Body of pancreas (tissue), 4 donors: Measurements from ENCODE around the gene ARHGDIB. TPM values are rescaled to one million over a fixed set of nuclear protein-coding genes. Genes with fewer than 3 reads are reported as not detected.

ENCODE experiments used
- ATAC-seq: fragments of 150-250 bp; one replicate; pipeline ENCODE4 v1.9.1; 2016
- DNase-seq, 4 donors: peaks; one replicate each; pipeline ENCODE4 v3.0.0-alpha.2; 2019
- H3K27ac ChIP-seq, 4 donors: fragments of 200-600 bp; sonication (generic); 1 replicate in 3 of 4; 2 replicates in 1 of 4; pipeline versions ENCODE4 v1.5.1 to v1.6.1; 2016 to 2019; ENCODE audit warnings: mild to moderate bottlenecking in 1 of 4, mixed read lengths in 1 of 4, moderate library complexity in 1 of 4
- H3K27me3 ChIP-seq, 2 donors: fragments of 200-600 bp; sonication (generic); one replicate each; pipeline ENCODE4 v1.6.0; 2016; ENCODE audit warnings: mild to moderate bottlenecking in 1 of 2
- H3K36me3 ChIP-seq, 2 donors: fragments of 200-600 bp; sonication (generic); replicated peaks in 1 of 2; 2 replicates each; pipeline ENCODE4 v1.5.1; 2016; ENCODE audit warnings: low read depth in 2 of 2; ENCODE audit not compliant: insufficient read depth in 1 of 2
- H3K4me1 ChIP-seq: fragments of 200-600 bp; sonication (generic); one replicate; pipeline ENCODE4 v1.6.0; 2016
- H3K4me3 ChIP-seq, 2 donors: fragments of 200-600 bp; sonication (generic); 1 replicate in 1 of 2; 2 replicates in 1 of 2; pipeline ENCODE4 v1.5.1; 2016 to 2019
- H3K9me3 ChIP-seq, 3 donors: fragments of 200-600 bp; sonication (generic); 1 replicate in 2 of 3; 2 replicates in 1 of 3; pipeline ENCODE4 v1.5.1; 2016
- POLR2A ChIP-seq, 3 donors: fragments of 450-650 bp; IDR thresholded peaks; one replicate each; pipeline ENCODE4 v1.6.1; 2016; ENCODE audit warnings: antibody characterized with exemption in 3 of 3, mild to moderate bottlenecking in 2 of 3
- WGBS, 2 donors: methylation state at CpG; one replicate each; pipeline ENCODE4 v1.1.5; 2017; 5-methylcytosine and 5-hydroxymethylcytosine counted together
- intact Hi-C: fragments of 100-400 bp; cut with DNase I; formaldehyde crosslinking; loops from one replicate; pipeline ENCODE4 v1.15.1; 2023
- total RNA-seq, 2 donors: library from RNA; depleted of rRNA; stranded (reverse); fragments of >200 nt; gene quantifications; one replicate each; pipeline ENCODE4 v1.1.0, GENCODE V29; 2016
- TF ChIP-seq, protein P1 (sequence below), 7 experiments: fragments of 450-650 bp in 4 of 7; fragments of 200-600 bp in 3 of 7; sonication (generic) in 3 of 7; IDR thresholded peaks; one replicate each; pipeline ENCODE4 v1.5.1; 2016 to 2019; ENCODE audit warnings: antibody characterized with exemption in 7 of 7

Gene ARHGDIB
- total RNA-seq, 2 donors from 2014 or later, result 19.8 to 36.6 TPM

DNA sequence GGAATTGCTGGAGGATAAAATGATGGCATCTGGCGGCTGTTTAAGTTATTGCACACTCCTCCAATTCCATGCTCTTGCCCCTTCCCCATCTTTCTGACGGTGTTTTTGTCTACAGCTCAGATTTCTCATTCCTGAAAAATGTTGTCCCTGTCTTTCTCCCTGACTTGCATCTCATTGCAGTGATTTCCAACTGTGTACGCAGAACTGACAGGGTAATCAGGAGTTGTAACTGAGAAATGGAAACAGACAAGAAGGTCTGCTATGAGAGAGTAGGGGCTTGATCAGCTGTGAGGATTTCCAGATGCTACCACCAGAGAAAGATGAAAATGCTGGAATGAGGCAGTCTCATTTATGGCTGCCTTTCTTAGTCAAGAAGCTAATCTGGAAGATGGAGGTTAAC is 24.4 kb downstream of the ARHGDIB start:
- Histone ChIP-seq H3K27ac (peak overlapping the region; percentile 73 to 85 (median 78)), H3K36me3 (no peaks in the 10 kb centered on the region), H3K27me3 (no peaks in the 10 kb centered on the region), H3K4me3 (no peak overlapping the region), H3K4me1 (peaks cover 68% of the 10 kb centered on the region), H3K9me3 (no peaks in the 10 kb centered on the region)
- ATAC-seq (no peak), DNase-seq (no peak)
- TF ChIP-seq POLR2A (IDR thresholded peaks at IDR 0.05), result no peak
- TF ChIP-seq, protein P1, sequence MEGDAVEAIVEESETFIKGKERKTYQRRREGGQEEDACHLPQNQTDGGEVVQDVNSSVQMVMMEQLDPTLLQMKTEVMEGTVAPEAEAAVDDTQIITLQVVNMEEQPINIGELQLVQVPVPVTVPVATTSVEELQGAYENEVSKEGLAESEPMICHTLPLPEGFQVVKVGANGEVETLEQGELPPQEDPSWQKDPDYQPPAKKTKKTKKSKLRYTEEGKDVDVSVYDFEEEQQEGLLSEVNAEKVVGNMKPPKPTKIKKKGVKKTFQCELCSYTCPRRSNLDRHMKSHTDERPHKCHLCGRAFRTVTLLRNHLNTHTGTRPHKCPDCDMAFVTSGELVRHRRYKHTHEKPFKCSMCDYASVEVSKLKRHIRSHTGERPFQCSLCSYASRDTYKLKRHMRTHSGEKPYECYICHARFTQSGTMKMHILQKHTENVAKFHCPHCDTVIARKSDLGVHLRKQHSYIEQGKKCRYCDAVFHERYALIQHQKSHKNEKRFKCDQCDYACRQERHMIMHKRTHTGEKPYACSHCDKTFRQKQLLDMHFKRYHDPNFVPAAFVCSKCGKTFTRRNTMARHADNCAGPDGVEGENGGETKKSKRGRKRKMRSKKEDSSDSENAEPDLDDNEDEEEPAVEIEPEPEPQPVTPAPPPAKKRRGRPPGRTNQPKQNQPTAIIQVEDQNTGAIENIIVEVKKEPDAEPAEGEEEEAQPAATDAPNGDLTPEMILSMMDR (IDR thresholded peaks at IDR 0.05), result peak in 3 of 7 experiments; percentile 24 to 39 (median 35)
- 39 to 42% methylated on average over 3 of the region's 3 CpGs for WGBS, 2 donors
- intact Hi-C loops, result no loop called here

DNA sequence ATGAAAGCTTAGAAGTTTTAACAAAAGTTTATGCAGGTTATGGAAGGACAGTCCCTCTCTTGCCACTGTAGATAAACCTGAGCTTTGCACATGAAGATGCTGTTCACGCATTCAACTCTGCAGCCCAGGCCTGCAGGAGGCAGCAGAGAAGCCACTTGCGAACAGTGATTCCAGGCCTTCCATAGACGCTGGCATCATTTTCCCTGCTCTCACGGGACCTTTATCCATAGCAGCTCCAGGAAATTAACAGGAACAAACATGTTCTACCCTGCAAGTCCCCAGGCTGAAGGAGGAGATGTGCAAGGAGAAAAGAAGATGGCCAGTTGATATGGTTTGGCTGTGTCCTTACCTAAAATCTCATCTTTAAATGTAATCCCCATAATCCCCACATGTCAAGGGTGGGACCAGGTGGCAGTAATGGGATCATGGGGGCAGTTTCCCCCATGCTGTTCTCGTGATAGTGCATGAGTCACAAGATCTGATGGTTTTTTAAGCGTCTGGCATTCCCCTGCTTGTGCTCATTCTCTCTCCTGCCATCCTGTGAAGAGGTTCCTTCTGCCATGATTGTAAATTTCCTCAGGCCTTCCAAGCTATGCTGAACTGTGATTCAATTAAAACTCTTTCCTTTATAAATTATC is 25.1 kb downstream of the ARHGDIB start:
- Histone ChIP-seq H3K4me1 (peaks cover 75% of the 10 kb centered on the region), H3K36me3 (no peaks in the 10 kb centered on the region), H3K4me3 (no peak overlapping the region), H3K9me3 (no peaks in the 10 kb centered on the region), H3K27me3 (no peaks in the 10 kb centered on the region), H3K27ac (peak overlapping the region; percentile 14 to 85 (median 78))
- DNase-seq, result peak; percentile 51 to 79 (median 66)
- WGBS, 2 donors, result 42 to 52% methylated on average over 6 of the region's 6 CpGs
- intact Hi-C loops, result no loop called here
- TF ChIP-seq POLR2A (IDR thresholded peaks at IDR 0.05), result no peak
- TF ChIP-seq, protein P1 (IDR thresholded peaks at IDR 0.05), result peak in 6 of 7 experiments; percentile 39 to 63 (median 51)
- peak; percentile 24 for ATAC-seq

DNA sequence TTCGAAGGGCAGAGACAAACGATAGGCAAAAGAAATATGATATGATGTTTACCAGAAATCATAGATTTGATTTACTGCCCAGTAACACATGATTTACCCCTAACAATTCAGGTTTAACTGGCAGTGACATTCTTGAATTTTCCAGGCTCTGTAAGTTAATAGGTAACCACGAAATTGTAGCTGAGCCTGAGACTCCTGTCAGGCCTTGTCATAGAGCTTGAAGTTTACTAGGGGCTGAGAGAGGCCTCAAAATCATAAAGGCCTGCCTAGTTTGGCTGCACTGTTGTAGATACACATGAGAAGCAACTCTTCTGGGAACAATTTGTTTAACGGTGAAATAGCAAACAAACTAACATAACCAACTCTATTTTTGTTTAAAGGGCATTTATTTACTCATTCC is 26.4 kb downstream of the ARHGDIB start:
- WGBS, 2 donors, result 14 to 18% methylated on average over 4 of the region's 4 CpGs
- H3K27me3 ChIP-seq, result no peaks in the 10 kb centered on the region
- no peaks in the 10 kb centered on the region for H3K9me3 ChIP-seq
- DNase-seq (peak; percentile 43 to 80 (median 64)), ATAC-seq (peak; percentile 71)
- peak overlapping the region; percentile 73 to 85 (median 81) for H3K27ac ChIP-seq
- no peak overlapping the region for H3K4me3 ChIP-seq
- no peaks in the 10 kb centered on the region for H3K36me3 ChIP-seq
- TF ChIP-seq POLR2A (IDR thresholded peaks at IDR 0.05), result no peak
- TF ChIP-seq, protein P1 (IDR thresholded peaks at IDR 0.05), result peak in 1 of 7 experiments; percentile 4
- intact Hi-C loops, result no loop called here
- peaks cover 87% of the 10 kb centered on the region for H3K4me1 ChIP-seq

DNA sequence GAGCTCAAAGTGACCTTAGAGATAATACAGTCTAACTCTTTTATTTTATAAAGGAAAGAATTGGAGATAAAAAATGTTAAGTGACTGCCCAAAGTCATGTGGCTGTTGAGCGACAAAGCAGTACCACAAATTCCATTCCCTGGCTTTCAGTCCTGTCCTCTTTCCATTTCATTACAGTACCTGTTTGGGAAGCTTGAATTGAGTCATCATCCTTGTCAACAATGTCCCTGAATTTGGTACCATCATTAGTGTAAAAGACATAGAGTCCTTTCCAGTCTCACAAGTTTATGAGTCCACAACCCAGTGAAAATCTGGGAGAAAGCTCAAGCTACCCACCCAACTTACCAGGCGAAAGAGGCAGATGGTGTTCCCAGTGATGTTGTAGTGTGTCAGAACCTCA is 26.9 kb downstream of the ARHGDIB start:
- intact Hi-C loops, result no loop called here

More for the DNA sequence above, 26.9 kb downstream of the ARHGDIB start:
- no peak for TF ChIP-seq POLR2A (IDR thresholded peaks at IDR 0.05)
- TF ChIP-seq, protein P1 (IDR thresholded peaks at IDR 0.05), result no peak
- H3K27me3 ChIP-seq, result no peaks in the 10 kb centered on the region
- peak overlapping the region; percentile 73 to 85 (median 81) for H3K27ac ChIP-seq
- no peaks in the 10 kb centered on the region for H3K9me3 ChIP-seq
- 23% methylated on average over 2 of the region's 2 CpGs for WGBS, 2 donors
- DNase-seq (no peak), ATAC-seq (no peak)
- no peaks in the 10 kb centered on the region for H3K36me3 ChIP-seq
- H3K4me3 ChIP-seq, result no peak overlapping the region
- peaks cover 87% of the 10 kb centered on the region for H3K4me1 ChIP-seq
